ENCODE results near the gene GPRC5B.

Gene GPRC5B

DNA sequence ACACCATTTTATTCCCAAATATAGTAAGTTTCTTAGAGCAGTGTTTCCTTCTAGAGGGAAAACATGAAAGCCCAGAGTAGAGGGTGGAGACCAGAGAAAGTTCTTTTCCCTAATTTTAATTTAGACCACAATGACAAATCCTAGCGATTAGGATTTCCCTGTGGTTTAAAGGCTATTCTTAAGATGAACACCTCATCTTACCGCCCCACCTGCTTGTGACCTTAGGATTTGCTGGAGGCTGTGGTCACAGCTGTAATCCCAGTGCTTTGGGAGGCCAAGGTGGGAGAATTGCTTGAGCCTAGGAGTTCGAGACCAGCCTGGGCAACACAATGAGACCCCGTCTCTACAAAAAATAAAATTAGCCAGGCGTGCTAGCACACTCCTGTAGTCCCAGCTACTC, 51.1 kb downstream of the GPRC5B start:
- Histone ChIP-seq H3K27me3 (ENCODE audit: insufficient read depth, low read length, poor library complexity, severe bottlenecking) (no peaks in the 10 kb centered on the region), H3K4me3 (ENCODE audit: low read length, poor library complexity, severe bottlenecking) (no peak overlapping the region), H4K20me1 (ENCODE audit: insufficient read depth, low read length, poor library complexity, severe bottlenecking) (no peaks in the 10 kb centered on the region), H3K4me2 (ENCODE audit: low read depth, low read length, poor library complexity, severe bottlenecking) (no peak overlapping the region), H2AFZ (ENCODE audit: low read length) (no peak overlapping the region), H3K9me2 (replicated peaks; ENCODE audit: low read depth, low read length) (no peaks in the 10 kb centered on the region), H3F3A (ENCODE audit: low read depth) (no peaks in the 10 kb centered on the region), H3K79me2 (ENCODE audit: insufficient read depth, low read length) (no peaks in the 10 kb centered on the region), H3K9ac (ENCODE audit: low read depth, low read length, poor library complexity, severe bottlenecking) (no peak overlapping the region), H3K36me3 (ENCODE audit: insufficient read depth, low read length) (no peaks in the 10 kb centered on the region), H3K4me1 (ENCODE audit: insufficient read depth, low read length, poor library complexity, severe bottlenecking) (no peaks in the 10 kb centered on the region), H3K9me3 (ENCODE audit: insufficient read depth, low read depth, low read length) (no peaks in the 10 kb centered on the region)
- no peak for TF ChIP-seq EZH2phosphoT487 (IDR thresholded peaks at IDR 0.05; ENCODE audit: borderline replicate concordance)
- TF ChIP-seq, protein P1, sequence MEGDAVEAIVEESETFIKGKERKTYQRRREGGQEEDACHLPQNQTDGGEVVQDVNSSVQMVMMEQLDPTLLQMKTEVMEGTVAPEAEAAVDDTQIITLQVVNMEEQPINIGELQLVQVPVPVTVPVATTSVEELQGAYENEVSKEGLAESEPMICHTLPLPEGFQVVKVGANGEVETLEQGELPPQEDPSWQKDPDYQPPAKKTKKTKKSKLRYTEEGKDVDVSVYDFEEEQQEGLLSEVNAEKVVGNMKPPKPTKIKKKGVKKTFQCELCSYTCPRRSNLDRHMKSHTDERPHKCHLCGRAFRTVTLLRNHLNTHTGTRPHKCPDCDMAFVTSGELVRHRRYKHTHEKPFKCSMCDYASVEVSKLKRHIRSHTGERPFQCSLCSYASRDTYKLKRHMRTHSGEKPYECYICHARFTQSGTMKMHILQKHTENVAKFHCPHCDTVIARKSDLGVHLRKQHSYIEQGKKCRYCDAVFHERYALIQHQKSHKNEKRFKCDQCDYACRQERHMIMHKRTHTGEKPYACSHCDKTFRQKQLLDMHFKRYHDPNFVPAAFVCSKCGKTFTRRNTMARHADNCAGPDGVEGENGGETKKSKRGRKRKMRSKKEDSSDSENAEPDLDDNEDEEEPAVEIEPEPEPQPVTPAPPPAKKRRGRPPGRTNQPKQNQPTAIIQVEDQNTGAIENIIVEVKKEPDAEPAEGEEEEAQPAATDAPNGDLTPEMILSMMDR (conservative IDR thresholded peaks at IDR 0.05; ENCODE audit: low read length), result no peak

DNA sequence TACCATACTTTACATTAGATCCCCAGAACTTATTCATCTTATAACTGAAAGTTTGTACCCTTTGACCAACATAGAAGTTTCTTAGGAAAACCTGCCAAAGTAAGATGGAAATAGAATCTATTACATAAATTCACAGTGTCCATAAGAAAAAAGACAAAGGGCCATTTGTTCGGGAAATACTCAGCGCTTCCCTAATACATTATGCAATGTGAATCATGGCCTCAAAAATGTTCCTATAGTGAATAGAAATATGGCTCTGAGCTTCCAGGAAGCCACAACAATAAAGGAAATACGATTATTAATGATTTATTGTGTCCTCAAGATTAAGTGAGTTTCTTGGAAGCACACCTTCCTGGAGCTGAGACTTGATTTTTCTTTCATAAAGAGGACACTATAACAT, 51.5 kb downstream of the GPRC5B start:
- no peaks in the 10 kb centered on the region for H3K79me2 ChIP-seq (ENCODE audit: insufficient read depth, low read length)
- H3K4me1 ChIP-seq (ENCODE audit: insufficient read depth, low read length, poor library complexity, severe bottlenecking), result no peaks in the 10 kb centered on the region
- H3K9ac ChIP-seq (ENCODE audit: low read depth, low read length, poor library complexity, severe bottlenecking), result no peak overlapping the region
- H4K20me1 ChIP-seq (ENCODE audit: insufficient read depth, low read length, poor library complexity, severe bottlenecking), result no peaks in the 10 kb centered on the region
- H3K4me3 ChIP-seq (ENCODE audit: low read length, poor library complexity, severe bottlenecking), result no peak overlapping the region
- H3K9me2 ChIP-seq (replicated peaks; ENCODE audit: low read depth, low read length), result no peaks in the 10 kb centered on the region
- no peaks in the 10 kb centered on the region for H3F3A ChIP-seq (ENCODE audit: low read depth)
- H3K9me3 ChIP-seq (ENCODE audit: insufficient read depth, low read depth, low read length), result no peaks in the 10 kb centered on the region
- TF ChIP-seq, protein P1 (conservative IDR thresholded peaks at IDR 0.05; ENCODE audit: low read length), result no peak
- no peak for TF ChIP-seq EZH2phosphoT487 (IDR thresholded peaks at IDR 0.05; ENCODE audit: borderline replicate concordance)
- H3K36me3 ChIP-seq (ENCODE audit: insufficient read depth, low read length), result no peaks in the 10 kb centered on the region
- no peak overlapping the region for H3K4me2 ChIP-seq (ENCODE audit: low read depth, low read length, poor library complexity, severe bottlenecking)
- no peaks in the 10 kb centered on the region for H3K27me3 ChIP-seq (ENCODE audit: insufficient read depth, low read length, poor library complexity, severe bottlenecking)
- no peak overlapping the region for H2AFZ ChIP-seq (ENCODE audit: low read length)

DNA sequence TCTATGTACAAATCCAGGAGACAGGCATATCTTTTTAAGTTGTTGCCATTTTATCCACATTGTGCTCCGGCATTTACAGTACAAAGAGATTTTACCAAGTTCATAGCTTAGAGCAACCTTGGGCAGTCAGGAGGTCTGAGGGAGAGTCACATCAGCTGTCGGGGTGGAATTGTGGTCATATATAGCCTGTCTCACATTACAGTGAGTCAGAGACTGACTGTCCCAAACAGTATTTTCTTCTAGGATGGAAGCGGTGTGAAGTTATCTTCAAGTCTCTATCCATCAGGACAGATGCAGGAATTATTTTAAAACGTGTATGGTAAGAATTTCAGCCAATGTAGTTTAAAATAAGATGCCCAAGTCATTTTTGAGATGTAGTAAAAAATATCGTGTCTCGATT, 53.0 kb downstream of the GPRC5B start:
- Histone ChIP-seq H3K4me2 (ENCODE audit: low read depth, low read length, poor library complexity, severe bottlenecking) (no peak overlapping the region), H3K36me3 (ENCODE audit: insufficient read depth, low read length) (no peaks in the 10 kb centered on the region), H3F3A (ENCODE audit: low read depth) (no peaks in the 10 kb centered on the region), H4K20me1 (ENCODE audit: insufficient read depth, low read length, poor library complexity, severe bottlenecking) (no peaks in the 10 kb centered on the region), H3K4me3 (ENCODE audit: low read length, poor library complexity, severe bottlenecking) (no peak overlapping the region), H3K4me1 (ENCODE audit: insufficient read depth, low read length, poor library complexity, severe bottlenecking) (no peaks in the 10 kb centered on the region), H3K27me3 (ENCODE audit: insufficient read depth, low read length, poor library complexity, severe bottlenecking) (no peaks in the 10 kb centered on the region), H3K9me3 (ENCODE audit: insufficient read depth, low read depth, low read length) (no peaks in the 10 kb centered on the region), H3K9ac (ENCODE audit: low read depth, low read length, poor library complexity, severe bottlenecking) (no peak overlapping the region), H2AFZ (ENCODE audit: low read length) (no peak overlapping the region), H3K9me2 (replicated peaks; ENCODE audit: low read depth, low read length) (no peaks in the 10 kb centered on the region), H3K79me2 (ENCODE audit: insufficient read depth, low read length) (no peaks in the 10 kb centered on the region)
- no peak for TF ChIP-seq EZH2phosphoT487 (IDR thresholded peaks at IDR 0.05; ENCODE audit: borderline replicate concordance)
- TF ChIP-seq, protein P1 (conservative IDR thresholded peaks at IDR 0.05; ENCODE audit: low read length), result no peak
